Measurements from ENCODE around the gene ZNF423.

The ZNF423 gene

GRCh38 chr16:49663081-49664065 lies 192.5 kb downstream of the ZNF423 start:
- no peak for DNase-seq (ENCODE audit: low read depth)

DNA sequence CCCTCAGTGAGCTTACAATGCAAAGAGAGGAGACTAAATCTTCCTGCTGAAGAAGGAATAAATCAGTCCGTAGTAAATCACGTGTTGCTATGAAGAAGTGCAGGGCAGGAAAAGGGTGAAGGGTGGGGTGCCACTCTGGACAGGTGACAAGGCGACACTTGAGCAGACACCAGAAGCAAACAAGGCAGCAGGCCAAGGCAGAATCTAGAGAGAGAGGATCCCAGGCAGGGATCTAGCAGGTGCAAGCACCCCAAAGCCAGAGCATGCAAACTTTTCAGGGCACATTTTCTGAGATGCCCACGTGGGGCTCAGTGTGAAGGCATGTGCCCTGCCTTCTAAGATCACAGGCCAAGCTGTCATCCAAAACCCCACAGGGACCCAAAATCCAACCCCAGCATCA lies 193.3 kb downstream of the ZNF423 start:
- no peak for DNase-seq (ENCODE audit: low read depth)

DNA sequence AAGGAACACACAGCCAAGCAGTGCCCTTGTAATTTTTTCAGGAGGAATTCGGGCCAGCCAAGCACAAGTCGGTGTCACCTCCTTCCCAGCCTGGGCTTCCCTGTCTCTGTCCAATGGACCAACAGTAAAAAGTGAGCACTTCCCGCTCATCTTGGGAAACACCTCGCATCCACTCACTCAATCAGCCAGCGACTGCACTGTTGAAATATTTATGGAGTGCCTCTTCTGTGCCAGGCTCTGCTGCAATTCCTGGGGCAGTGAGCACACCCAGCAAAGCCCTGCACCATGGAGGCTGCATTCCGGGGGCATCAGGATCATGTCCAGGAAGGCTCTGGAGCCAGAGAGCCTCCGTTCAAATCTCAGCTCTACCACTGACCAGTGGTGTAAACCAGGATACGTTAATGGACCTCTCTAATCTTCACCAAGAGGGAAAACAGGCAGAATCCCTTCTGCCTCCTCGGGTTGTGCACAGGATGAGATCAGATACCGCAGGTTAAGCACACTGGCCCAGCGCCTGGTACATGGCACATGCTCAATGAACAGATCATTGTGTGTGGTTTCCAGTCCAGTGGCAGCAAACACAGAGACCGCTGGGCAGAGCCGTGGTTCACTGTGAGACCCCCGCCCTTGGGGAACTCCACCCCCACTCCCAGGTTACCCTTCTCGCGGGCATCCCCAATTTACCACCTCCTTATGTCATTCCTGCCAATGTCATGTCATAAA lies 194.3 kb downstream of the ZNF423 start:
- DNase-seq (ENCODE audit: low read depth): no peak

DNA sequence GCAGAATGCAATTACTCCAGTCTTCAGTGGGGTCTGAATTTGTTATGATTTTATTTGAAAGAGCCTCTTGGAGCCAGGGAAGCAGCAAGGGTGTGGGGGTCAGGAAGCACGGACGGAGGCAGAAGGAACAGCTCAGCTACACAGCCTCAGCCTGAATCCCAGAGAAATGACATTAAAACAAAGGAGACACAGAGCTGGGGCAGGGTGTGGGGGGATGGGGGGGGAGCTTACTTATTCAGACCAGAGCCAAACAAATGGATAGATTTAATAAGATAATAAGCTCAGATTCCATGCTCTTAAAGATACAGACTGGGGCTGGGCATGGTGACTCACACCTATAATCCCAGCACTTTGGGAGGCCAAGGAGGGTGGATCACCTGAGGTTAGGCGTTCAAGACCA lies 195.3 kb downstream of the ZNF423 start:
- DNase-seq (ENCODE audit: low read depth): no peak

GRCh38 chr16:49659356-49659755 lies 196.6 kb downstream of the ZNF423 start:
- no peak for DNase-seq (ENCODE audit: low read depth)

DNA sequence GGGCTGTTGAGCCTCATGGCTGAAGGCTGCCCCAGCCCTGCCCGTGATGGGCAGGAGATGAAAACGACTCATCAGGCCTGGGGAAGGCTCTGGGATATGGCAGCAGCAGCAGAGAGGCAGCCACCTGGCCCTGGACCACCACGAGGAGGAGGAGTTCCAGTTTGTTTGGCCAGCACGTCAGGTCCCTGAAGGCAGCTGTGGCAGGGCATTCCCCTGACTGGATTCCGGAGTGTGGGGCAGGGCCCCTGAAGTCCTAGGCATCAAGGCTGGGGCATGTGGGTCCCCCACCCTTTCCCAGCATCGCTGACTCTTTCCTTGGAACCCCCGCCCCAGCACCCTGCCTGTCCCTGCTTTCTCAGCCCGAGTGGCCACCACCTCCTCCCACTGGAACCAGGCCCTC lies 197.4 kb downstream of the ZNF423 start:
- DNase-seq (ENCODE audit: low read depth): no peak

- no peak for DNase-seq (ENCODE audit: low read depth)
Measured at GRCh38 chr16:49657736-49658465, 198.0 kb downstream of the ZNF423 start.

- DNase-seq (ENCODE audit: low read depth): no peak
Measured at GRCh38 chr16:49654425-49654824, 201.5 kb downstream of the ZNF423 start.

GRCh38 chr16:49653577-49653976 lies 202.3 kb downstream of the ZNF423 start:
- no peak for DNase-seq (ENCODE audit: low read depth)

GRCh38 chr16:49653173-49653570 lies 202.7 kb downstream of the ZNF423 start:
- no peak for DNase-seq (ENCODE audit: low read depth)

GRCh38 chr16:49652456-49653172 lies 203.3 kb downstream of the ZNF423 start:
- peak; percentile 82 for DNase-seq (ENCODE audit: low read depth)

GRCh38 chr16:49651996-49652395 lies 203.9 kb downstream of the ZNF423 start:
- DNase-seq (ENCODE audit: low read depth): no peak

DNA sequence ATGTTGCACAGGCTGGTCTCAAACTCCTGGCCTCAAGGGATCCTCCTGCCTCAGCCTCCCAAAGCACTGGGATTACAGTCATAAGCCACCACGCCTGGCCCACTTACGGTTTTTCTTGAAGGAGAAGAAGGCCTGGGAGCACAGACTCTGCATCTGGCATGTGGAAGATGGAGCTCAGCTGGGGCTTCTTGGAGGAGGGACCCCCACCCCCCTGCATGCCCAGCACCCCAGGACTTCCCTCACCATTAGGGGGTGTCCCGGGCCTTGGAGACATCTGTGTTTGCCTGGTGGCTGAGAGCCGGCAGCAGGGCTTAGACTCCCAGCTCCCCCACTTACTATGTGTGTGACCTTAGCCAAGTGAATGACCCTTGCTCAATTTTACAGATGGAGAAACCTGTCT lies 204.7 kb downstream of the ZNF423 start:
- no peak for DNase-seq (ENCODE audit: low read depth)

DNA sequence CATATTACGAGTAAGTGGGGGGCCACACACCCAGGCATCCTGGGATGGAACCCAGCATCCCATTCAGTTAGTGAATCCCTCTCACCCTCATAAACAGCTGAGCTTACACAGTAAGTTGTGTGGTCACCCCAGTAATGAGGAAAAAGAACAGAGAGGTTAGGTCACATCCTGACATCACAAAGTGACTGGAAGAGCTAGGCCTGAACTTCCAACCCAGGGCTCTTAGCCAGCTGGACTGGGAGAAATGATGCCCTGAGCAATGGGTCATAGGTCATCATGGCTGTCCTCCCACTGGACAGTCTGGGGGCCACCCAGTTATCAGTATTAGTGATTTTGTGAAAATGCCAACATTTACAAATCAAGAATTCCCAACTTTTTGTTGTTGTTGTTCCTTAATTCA lies 205.3 kb downstream of the ZNF423 start:
- DNase-seq (ENCODE audit: low read depth): no peak

- peak; percentile 58 for DNase-seq (ENCODE audit: low read depth)
Measured at GRCh38 chr16:49649013-49649765, 206.7 kb downstream of the ZNF423 start.

- DNase-seq (ENCODE audit: low read depth): no peak
Measured at GRCh38 chr16:49647673-49648072, 208.2 kb downstream of the ZNF423 start.

GRCh38 chr16:49645263-49645662 lies 210.6 kb downstream of the ZNF423 start:
- no peak for DNase-seq (ENCODE audit: low read depth)

GRCh38 chr16:49644145-49644463 lies 211.8 kb downstream of the ZNF423 start:
- no peak for DNase-seq (ENCODE audit: low read depth)

DNA sequence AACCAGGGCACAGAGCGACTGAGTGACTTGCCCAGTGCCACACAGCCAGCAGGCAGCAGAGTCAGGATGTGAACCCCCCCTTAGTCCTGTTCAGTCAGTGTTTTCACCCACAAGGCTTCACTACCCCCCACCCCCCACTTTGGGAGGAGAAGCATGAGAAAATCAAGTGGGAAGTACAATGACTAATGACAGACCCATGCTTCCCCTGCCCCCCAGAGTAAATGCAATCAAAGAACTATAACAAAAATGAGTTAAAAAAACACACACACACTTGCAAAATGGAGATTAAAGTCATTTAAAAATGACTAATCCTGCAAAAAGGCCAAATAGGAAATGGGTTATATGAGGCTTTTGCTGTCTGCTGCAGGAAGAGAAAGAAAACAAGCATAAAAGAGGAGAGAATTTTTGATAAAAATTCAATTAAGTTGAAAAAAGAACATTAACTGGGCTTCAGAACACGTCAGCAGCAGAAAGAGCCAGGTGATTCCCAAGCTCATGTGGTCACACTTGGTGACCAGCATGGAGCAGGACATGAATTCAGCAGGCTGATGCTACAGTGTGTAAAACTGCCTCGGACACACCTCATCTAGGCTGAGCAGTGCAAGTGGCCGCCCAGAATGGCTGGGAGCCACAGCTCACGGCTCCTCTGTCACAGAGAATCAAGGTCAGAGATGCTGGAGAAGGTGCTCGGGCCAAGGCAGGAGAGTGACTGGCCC lies 212.3 kb downstream of the ZNF423 start:
- peak; percentile 76 for DNase-seq (ENCODE audit: low read depth)

GRCh38 chr16:49641250-49641649 lies 214.7 kb downstream of the ZNF423 start:
- DNase-seq (ENCODE audit: low read depth): no peak

GRCh38 chr16:49640581-49640980 lies 215.3 kb downstream of the ZNF423 start:
- DNase-seq (ENCODE audit: low read depth): peak; percentile 28
